Activated CD4-positive, alpha-beta T cell treated with anti-CD3 and anti-CD28 coated beads, Interleukin-10, Interleukin-2, amounts not matched to agents 100 ng/mL and 50 ng/mL, durations not matched to agents 16 hours and 8 hours (primary cell): ENCODE measurements around the gene ROR2.
"Not testable (repeated sequence)": the region's sequence is repeated elsewhere in the genome, so short reads cannot be mapped to it uniquely, and the experiment has no call there.

Experiments used
- DNase-seq: peaks from one replicate; pipeline ENCODE4 v3.0.0-alpha.2; 2020

ROR2 gene

GRCh38 chr9:91923145-91923544 is 26.9 kb downstream of the ROR2 start:
- DNase-seq, result no peak

GRCh38 chr9:91921371-91921770 is 28.7 kb downstream of the ROR2 start:
- DNase-seq, result no peak

- no peak for DNase-seq
Observed at GRCh38 chr9:91920630-91921350, 29.2 kb downstream of the ROR2 start.

GRCh38 chr9:91919621-91920020 is 30.4 kb downstream of the ROR2 start:
- no peak for DNase-seq

GRCh38 chr9:91917436-91917835 is 32.6 kb downstream of the ROR2 start:
- DNase-seq, result no peak

GRCh38 chr9:91915524-91916263 is 34.3 kb downstream of the ROR2 start:
- DNase-seq, result no peak

GRCh38 chr9:91914937-91915336 is 35.1 kb downstream of the ROR2 start:
- DNase-seq, result no peak

- DNase-seq, result no peak
Observed at GRCh38 chr9:91914404-91914803, 35.6 kb downstream of the ROR2 start.

GRCh38 chr9:91913986-91914385 is 36.0 kb downstream of the ROR2 start:
- no peak for DNase-seq

GRCh38 chr9:91913096-91913495 is 36.9 kb downstream of the ROR2 start:
- no peak for DNase-seq

GRCh38 chr9:91911657-91912056 is 38.4 kb downstream of the ROR2 start:
- no peak for DNase-seq

- not testable (repeated sequence) for DNase-seq
Observed at GRCh38 chr9:91909256-91909655, 40.8 kb downstream of the ROR2 start.

- DNase-seq, result no peak
Observed at GRCh38 chr9:91908746-91909145, 41.3 kb downstream of the ROR2 start.

- DNase-seq, result no peak
Observed at GRCh38 chr9:91908293-91908623, 41.8 kb downstream of the ROR2 start.

GRCh38 chr9:91907484-91908292 is 42.3 kb downstream of the ROR2 start:
- DNase-seq, result no peak

GRCh38 chr9:91905991-91906469 is 44.0 kb downstream of the ROR2 start:
- peak; percentile 65 for DNase-seq

- no peak for DNase-seq
Observed at GRCh38 chr9:91905237-91905650, 44.8 kb downstream of the ROR2 start.

- DNase-seq, result no peak
Observed at GRCh38 chr9:91904588-91905236, 45.3 kb downstream of the ROR2 start.

GRCh38 chr9:91903126-91903911 is 46.7 kb downstream of the ROR2 start:
- DNase-seq, result no peak

- DNase-seq, result no peak
Observed at GRCh38 chr9:91902475-91903125, 47.4 kb downstream of the ROR2 start.

GRCh38 chr9:91900797-91901177 is 49.2 kb downstream of the ROR2 start:
- no peak for DNase-seq
